Eye (tissue), 1 donor: ENCODE measurements around the gene CAMKK2.
A peak's percentile ranks its signal among the peaks of the same experiment; 100 is the strongest.
"Not testable (repeated sequence)": the region's sequence is repeated elsewhere in the genome, so short reads cannot be mapped to it uniquely, and the experiment has no call there.

Source experiments
- DNase-seq: peaks from one replicate; pipeline ENCODE4 v3.0.0-alpha.2; 2015

The CAMKK2 gene

DNA sequence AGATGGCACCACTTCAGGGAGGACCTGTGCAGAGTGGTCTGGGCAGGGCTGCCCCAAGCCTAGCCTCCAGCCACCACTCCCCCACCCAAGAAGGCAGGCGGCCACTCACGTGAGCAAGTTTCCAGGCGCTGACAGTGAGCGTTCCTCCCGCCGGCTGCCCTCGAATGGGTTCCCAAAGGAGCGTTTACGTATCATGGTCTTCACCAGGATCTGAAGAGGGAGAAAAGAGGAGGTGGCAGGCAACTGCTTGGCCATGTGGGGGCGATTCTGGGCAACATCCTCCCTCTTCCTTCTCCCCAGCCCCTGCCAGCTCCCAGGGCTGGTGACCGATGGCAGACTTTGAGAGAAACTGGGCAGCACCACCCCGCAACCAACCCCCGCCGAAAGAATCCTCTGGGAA is 51.5 kb downstream of the CAMKK2 start:
- DNase-seq: no peak

DNA sequence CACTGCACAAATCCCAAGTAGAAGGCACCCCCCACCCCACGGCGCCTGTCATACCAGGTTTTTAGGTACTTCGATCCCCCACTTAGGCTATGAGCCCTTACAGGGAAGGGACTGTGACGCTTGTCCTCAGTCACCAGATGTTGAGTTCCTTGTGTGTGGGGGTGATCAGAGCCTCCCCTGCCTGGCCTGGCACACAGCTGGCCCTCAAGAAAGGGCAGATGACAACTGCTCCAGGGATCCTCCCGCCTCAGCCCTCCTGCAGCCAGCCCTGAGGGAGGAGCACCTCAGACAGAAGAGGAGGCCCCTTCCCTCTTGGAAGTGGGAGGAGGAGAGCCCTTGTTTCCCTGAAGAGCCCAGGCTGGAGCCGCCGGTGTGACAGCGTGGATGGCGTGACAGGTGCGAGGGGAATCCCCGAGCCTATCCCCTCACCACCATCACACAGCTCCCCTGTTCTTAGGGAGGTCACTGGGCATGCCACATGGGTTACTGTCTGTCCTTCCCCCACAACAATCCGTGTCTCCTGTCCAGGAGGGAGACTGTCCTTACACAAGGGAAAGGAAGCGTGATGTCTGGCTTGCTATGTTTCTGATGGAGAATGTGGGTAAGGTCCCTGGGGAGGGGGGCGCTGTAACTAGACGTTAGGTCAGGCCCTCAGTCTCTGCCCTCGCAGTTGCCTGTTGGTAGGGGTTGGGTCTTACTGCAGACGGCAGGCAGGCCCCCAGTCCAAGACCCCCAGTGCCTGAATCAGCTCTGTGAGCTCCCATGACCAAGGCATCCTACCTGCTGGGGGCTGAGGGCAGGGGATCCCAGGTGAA is 55.1 kb downstream of the CAMKK2 start:
- DNase-seq: peak; percentile 30

DNA sequence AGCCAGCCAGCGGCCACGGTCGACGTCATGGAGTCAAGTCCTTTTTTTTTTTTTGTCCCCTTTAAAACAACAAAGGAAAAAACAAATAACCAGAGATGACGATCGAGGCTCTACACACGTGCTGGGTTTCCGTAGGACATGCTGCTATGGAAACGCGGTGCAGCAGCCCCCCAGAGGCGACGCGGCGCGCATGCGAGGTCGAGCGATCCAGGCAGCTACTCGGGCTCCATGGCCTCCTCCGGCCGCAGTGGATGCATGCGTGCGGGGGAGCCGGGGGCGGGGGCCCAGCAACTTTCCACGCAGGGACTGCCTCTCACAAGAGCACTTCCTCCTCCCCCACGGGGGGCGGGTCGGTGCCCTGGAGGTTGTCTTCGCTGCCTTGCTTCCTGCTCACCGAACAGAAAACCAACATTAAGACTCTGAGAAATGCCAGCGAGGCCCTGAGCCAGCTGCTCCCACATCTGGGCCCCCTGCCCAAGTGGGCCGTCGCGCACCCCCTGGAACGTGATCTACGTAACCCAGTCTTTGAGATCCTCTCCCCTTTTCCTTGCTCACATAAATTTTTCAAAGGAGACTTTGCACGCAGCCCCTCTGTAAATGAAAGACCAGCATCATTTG is 55.9 kb downstream of the CAMKK2 start:
- peak; percentile 63 for DNase-seq

DNA sequence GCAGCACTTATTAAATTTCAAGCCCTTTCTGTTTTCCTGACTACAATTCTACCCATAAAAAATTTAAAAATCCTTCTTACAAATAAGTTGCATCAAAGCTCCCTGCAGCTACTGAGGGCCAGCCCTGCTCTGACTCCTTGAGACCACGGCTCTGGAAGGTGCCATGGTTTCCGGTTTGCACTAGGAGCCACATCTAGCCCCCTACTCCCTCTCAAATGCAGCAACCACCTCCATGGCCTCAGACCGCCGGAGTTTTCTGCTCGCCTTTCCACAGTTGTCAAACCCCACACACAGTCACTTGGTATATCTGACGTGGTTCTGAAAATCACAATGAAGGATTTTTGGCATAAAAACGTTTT is 56.5 kb downstream of the CAMKK2 start:
- no peak for DNase-seq

DNA sequence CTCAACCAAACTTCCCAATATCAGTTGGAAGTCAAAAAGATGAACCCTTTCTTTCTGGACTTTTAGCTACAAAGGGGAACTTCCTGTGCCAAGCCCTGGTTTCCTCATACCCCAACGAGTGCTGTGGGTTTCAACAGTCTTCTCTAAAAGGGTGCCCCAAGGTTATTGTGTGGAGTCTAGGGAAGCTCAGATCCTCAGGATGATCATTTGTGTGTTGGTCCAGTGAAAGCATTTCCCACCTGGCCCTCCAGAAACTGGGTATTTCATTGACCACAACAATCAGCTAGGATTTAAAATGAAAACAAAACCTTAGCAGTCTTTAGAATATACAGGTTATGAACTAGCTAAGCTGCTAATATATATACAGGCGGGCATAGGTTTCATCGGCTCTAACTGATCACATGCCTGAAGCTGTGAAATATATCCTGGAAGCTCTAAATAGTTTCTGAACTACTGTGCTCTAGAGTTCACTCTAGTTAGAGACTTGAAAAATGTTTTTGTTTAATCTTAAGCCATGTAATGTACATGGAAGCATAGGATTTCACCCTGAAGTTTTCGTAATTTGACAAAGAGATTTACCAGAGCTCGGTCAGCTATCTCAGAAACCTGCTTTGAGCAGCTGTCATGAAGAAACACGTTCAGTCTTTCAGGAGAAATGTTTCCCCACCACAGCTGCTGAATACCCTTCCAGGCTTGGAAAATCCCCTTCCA is 57.0 kb downstream of the CAMKK2 start:
- peak; percentile 24 for DNase-seq

DNA sequence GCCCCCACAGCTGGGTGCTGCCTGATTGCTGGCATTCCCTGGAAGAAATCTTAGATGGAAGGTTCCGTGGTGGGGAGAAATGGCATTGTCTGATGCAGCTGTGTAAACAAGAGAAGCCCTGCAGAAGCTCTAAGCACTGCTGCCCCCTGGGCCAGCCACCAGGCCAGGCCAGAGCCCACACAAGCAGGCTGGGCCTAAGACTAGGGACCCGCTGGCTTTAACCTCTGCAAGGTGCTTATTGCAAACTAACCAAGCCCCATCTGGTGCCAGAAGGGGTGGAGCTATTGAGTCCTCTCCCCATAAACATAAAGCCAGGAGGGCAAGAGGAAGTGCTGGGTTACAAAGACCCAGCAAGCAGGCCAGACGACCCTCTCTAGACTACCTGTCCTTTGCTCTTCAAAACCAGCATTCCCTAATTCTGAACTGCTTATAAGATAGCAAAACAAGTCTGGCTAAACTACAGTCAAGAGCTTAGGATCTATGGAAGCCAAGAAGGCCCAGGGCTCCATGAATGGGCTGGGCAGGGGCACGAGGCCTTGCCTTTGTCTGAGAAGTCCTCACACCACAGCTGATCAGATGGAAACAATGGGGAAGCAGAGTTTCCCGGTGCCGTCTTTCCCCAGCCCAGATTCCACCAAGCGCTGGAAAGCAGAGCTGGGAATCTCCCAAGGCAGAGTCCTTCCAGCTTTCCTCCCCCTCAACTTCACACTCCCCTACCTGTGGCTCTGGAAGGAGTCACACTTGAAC is 57.7 kb downstream of the CAMKK2 start:
- peak; percentile 14 for DNase-seq

DNA sequence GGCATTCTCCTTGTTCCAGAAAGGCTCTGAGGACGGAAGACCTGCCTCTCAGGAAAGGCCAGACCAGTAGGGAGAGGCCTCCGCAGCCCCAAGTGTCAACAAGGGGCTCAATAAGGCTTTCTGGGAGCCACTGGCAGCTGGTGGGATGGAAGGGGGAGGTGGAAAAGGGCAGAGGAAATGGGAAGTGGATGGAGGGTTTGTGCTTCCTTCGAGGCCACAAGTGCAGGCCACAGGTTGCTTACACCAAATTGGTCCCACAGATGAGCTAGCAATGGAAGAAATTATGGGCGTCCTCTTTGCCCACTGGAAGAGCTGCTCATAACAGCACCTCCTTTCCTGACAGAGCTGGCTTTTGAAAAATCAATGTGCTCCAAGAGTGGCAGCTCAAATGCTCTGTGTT is 58.4 kb downstream of the CAMKK2 start:
- DNase-seq: no peak

DNA sequence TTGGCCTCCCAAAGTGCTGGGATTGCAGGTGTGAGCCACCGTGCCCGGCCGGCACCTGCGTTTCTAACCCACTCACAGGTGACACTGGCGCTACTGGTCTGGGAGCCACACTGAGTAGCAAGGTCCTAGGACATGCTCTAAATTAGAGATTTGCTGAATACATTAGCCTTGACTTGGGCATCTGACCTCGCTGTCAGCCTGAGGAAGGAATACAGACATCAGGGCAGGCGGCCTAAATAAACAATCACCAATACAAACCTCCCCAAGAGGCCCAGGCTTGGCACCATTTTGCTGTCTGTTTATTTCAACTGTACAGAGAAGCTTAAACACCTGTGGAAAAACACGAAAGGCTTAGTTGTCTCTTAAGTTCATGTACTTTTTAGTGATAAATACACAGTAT is 59.1 kb downstream of the CAMKK2 start:
- no peak for DNase-seq

DNA sequence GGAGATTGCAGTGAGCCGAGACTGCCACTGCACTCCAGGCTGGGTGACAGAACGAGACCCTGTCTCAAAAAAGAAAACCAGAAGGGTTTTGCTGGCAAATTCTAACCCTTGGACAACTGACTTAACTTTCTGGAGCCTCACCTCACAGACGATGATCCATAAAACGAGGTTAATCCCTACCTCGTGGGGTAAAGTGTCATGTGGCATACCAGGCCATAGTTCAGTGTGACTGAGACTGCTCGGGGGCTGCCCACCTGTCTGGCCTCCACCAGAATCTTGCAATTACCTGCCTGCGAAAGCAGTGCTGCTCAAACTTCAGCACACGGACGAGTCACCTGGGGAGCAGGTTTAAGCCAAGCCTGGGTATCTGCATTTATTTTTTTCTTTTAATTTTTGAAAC is 59.7 kb downstream of the CAMKK2 start:
- no peak for DNase-seq

DNA sequence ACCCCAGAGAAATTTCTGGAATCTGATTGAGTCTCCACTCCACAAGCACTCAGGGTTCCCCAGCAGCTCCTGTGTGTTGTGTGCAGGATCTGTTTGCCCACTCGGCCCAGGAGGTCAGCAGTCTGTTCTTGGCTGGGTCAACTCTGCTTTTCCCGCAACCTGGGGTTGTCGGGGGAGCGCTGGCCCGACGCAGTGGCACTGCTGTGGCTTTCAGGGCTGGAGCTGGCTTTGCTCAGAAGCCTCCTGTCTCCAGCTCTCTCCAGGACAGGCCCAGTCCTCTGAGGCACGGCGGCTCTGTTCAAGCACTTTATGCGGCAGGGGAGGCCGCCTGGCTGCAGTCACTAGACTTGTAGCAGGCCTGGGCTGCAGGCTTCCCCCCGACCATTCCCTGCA is 62.9 kb downstream of the CAMKK2 start:
- DNase-seq: no peak

DNA sequence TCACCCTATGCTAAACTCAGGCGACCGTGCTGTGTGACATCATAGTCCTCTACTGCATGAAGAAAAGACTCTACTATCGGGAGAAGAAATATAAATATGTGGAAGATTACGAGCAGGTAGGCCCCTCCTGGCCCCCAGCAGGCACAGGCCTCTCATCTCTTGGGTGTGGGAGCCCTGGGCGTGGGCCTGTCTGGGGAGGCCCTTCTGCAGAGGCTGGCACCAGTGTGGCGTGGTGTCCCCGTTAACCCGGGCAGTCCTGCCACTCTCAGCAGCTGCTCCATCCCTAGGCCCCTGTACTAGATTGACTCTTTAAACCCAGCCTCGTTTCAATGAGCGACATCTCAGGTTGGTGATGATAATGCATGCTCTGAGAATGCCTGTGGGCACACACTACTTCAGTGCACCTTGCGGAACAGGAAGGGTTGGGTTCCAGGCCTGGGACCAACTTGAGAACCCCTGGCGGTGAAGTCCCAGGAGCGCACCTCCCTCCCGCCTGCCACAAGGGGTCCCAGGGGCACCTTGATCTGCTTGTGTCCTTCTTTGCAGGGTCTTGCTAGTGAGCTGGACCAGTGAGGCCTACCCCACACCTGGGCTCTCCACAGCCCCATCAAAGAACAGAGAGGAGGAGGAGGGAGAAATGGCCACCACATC is 63.4 kb downstream of the CAMKK2 start:
- no peak for DNase-seq

DNA sequence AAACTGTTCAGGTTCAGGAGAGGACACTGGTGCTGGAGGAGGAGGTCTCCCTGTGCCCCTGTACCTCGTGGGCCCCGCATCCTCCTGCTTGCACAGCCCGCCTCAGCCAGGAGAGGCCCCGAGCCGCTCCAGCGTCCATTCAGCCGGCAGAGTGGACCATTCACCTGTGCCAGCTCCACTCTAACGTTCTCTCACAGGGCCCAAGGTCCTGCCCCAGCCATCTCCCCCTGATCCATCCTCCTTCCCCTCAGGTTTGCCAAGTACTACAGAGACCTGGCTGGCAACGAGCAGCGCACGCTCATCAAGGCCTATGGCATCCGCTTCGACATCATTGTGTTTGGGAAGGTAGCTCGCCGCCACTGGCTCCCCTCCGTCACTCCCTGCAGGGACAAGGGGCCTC is 64.3 kb downstream of the CAMKK2 start:
- no peak for DNase-seq

DNA sequence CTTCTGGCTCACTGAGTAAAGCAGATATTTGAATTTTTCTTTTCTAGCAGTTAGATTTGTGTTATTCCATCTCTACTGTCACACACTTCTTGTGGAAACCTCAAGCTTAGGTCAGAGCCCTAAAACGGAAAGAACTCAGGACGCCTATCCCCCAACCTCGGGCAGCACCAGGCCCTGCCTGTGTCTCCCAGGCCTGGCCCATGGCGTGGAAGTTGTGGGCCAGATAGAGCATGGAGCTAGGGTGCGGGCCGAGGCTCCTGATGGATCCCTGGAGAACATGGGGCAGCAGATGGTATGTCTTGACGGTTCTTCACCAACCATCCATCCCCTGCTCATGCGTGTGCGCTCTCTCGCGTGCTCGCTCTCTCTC is 66.0 kb downstream of the CAMKK2 start:
- DNase-seq: no peak

DNA sequence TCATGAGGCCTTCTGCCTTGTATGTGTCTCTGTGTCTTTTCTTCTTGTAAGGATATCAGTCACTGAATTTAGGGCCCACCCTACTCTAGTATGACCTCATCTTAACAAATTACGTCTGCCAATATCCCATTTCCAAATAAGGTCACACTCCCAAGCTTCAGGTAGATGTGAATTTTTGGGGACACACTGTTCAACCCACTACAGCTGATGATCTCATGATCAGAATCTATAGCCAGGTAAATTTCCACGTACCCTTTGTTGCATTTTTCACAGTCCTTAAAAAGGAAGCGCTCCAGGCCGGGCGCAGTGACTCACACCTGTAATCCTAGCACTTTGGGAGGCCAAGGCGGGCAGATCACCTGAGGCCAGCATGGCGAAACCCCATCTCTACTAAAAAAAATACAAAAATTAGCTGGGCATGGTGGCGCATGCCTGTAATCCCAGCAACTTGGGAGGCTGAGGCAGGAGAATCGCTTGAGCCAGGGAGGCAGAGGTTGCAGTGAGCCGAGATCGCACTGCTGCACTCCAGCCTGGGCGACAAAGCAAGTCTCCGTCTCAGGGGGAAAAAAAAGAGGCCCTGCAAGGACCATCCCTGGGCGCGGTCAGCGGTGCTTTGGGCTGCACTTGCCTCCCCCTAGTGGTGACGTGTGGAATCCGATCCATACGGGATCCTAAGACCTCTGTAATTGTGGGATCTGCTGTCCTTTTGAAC is 66.5 kb downstream of the CAMKK2 start:
- peak; percentile 90 for DNase-seq

DNA sequence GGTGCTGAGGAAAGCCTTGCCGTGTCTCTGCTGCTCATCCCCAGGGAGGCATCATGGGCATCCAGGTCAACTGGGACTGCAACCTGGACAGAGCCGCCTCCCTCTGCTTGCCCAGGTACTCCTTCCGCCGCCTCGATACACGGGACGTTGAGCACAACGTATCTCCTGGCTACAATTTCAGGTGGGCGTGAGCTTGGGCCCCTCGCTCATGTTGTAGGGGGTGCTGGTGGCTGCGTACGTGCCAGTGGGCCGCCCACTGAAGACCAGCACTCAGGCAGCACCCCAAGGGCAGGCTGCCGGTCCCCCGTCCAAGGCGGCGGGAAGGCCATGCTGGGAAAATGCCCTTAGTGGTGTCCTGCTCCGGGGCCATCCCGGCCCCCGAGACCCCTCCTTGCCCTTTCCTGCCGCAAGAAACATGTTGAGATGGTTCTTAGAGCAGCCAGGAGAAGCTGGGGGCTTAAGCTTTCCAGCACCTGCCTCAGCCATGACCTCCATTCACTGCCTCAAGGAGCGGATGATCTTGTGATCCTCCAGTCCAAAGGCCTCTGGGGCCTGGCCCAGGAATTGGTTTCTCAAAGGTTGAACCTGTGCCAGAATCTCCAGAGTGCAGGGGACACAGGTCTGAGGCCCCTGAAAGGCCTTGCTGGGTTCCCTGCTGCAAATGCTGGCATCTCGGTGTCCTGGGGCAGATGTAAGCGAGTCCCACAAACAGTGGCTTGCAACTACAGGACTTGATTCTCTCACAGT is 67.4 kb downstream of the CAMKK2 start:
- no peak for DNase-seq

DNA sequence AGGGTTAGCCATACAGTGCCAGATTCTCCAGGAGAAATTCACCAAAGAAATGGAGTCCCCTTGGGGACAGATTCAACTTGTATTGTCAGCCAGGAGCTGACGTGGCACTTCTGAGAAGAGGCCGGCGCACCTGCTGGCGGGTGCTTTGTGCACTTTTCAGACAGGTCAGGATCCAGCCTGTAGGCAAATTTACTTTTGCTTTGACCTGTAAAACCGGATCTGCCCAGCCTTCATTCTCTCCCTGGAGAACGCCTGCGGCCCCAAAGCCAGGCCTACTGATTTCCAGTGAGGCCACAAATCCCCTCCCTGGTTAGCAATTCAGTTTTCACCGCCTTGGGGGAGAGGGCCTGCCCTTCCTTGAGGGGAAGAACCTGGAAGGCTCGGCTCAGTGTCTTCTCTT is 69.2 kb downstream of the CAMKK2 start:
- DNase-seq: no peak

DNA sequence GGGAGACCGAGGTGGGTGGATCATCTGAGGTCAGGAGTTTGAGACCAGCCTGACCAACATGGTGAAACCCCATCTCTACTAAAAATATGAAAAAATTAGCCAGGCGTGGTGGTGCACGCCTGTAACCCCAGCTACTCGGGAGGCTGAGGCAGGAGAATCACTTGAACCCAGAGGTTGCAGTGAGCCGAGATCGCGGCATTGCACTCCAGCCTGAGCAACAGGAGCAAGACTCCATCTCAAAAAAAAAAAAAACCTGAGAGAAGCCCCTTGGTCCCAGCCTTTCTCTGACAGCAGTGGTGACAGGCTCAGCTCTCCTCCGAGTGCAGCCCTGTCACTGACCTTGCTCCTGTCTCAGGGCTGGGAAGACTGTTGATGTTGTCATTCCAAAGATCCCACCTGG is 69.6 kb downstream of the CAMKK2 start:
- not testable (repeated sequence) for DNase-seq

DNA sequence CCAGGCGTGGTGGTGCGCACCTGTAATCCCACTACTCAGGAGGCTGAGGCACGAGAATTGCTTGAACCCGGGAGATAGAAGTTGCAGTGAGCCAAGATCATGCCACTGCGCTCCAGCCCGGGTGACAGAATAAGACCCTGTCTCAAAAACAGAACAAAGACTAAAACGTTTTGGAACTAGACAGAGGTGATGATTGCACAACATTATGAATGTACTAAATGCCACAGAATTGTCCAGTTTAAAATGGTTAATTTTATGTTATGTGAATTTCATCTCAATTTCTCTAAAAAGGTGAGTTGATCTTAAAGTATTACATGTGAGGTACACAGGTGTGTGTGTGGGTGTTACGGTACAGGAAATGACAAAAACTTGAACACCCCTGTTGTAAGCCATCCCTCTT is 70.1 kb downstream of the CAMKK2 start:
- no peak for DNase-seq

DNA sequence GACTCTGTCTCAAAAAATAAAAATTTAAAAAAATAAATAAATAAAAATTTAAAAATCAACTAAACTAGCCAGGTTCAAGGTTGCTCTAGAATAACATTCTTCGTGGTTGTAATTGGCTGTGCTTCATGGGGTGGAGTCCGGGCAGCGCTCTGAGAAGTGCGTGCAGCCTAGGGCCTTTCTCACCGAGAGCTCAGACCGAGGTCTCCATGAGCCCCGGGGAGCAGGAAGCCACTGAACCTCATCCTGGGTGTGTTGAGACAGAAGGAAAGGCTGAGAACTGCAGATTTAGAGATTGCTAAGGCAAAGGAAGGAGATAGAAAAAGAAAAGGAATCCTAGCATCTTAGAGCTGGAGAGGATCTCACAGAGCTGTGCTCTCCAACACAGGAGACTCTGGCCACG is 71.9 kb downstream of the CAMKK2 start:
- no peak for DNase-seq

DNA sequence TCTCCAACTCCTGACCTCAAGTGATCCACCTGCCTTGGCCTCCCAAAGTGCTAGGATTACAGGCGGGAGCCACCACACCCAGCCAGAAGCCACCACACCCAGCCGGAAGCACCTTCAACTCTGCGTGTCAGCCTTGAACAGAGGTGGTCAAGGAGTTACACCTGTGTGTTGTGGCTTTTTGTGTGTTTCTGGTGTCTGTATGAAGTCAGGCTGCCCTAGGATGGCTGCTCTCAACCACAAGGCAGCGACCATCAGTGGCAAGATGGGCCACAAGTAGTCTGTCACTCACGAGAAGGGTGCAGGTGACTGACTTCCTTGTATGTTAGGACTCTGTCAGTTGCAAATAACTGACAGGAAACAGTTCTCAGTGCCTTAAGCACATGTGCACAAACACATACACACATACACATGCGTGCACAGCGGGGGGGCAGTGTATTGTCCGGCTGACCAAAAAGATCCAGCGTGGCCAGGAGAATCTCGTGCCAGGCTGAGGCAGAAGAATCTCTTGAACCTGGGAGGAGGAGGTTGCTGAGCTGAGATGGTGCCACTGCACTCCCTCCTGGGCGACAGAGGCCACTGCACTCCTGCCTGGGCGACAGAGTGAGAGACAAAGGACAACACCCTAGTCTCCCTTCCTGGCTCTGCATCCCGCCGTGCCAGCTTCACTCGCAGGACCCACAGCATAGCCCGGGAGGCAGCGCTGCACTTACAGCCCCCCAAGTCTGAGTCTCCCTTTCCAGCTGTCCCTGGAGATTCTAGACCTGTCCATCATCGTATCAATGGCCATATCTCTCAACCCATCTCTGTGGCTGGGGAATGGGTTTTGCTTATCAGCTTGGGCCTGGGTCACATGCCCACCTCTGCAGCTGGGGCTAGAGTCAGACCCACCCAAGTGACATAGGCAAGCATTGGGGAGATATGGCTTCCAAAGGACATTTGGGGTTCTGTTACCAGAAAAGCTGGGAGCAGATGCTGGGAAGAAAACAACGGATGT is 72.9 kb downstream of the CAMKK2 start:
- DNase-seq: no peak
